ENCODE measurements around the gene GRHL3.
A peak's percentile ranks its signal among the peaks of the same experiment; 100 is the strongest.

The GRHL3 gene

GRCh38 chr1:24344090-24344742, 25.1 kb downstream of the GRHL3 start:
- DNase-seq: no peak

- DNase-seq: no peak
Measured at GRCh38 chr1:24345334-24345733, 26.2 kb downstream of the GRHL3 start.

- DNase-seq: no peak
Measured at GRCh38 chr1:24347159-24347934, 28.2 kb downstream of the GRHL3 start.

GRCh38 chr1:24348196-24348595, 29.0 kb downstream of the GRHL3 start:
- no peak for DNase-seq

GRCh38 chr1:24349891-24350290, 30.7 kb downstream of the GRHL3 start:
- no peak for DNase-seq

- no peak for DNase-seq
Measured at GRCh38 chr1:24351247-24351646, 32.1 kb downstream of the GRHL3 start.

GRCh38 chr1:24351918-24352627, 32.9 kb downstream of the GRHL3 start:
- no peak for DNase-seq

GRCh38 chr1:24353292-24353891, 34.2 kb downstream of the GRHL3 start:
- no peak for DNase-seq

GRCh38 chr1:24355466-24355865, 36.3 kb downstream of the GRHL3 start:
- DNase-seq: no peak

- peak; percentile 41 for DNase-seq
Measured at GRCh38 chr1:24357038-24357437, 37.9 kb downstream of the GRHL3 start.

- DNase-seq: no peak
Measured at GRCh38 chr1:24360681-24361080, 41.5 kb downstream of the GRHL3 start.

GRCh38 chr1:24361811-24362210, 42.7 kb downstream of the GRHL3 start:
- no peak for DNase-seq

- DNase-seq: no peak
Measured at GRCh38 chr1:24362396-24362795, 43.2 kb downstream of the GRHL3 start.

GRCh38 chr1:24362982-24363614, 43.9 kb downstream of the GRHL3 start:
- peak; percentile 46 for DNase-seq

- peak; percentile 46 for DNase-seq
Measured at GRCh38 chr1:24363994-24364393, 44.8 kb downstream of the GRHL3 start.

GRCh38 chr1:24364605-24364974, 45.4 kb downstream of the GRHL3 start:
- DNase-seq: peak; percentile 53

GRCh38 chr1:24364975-24365678, 46.0 kb downstream of the GRHL3 start:
- DNase-seq: peak; percentile 60

- DNase-seq: no peak
Measured at GRCh38 chr1:24366707-24367106, 47.5 kb downstream of the GRHL3 start.

GRCh38 chr1:24369199-24369598, 50.0 kb downstream of the GRHL3 start:
- no peak for DNase-seq

- no peak for DNase-seq
Measured at GRCh38 chr1:24369801-24370200, 50.6 kb downstream of the GRHL3 start.

GRCh38 chr1:24373044-24373443, 53.9 kb downstream of the GRHL3 start:
- DNase-seq: no peak

GRCh38 chr1:24373710-24374109, 54.6 kb downstream of the GRHL3 start:
- DNase-seq: no peak
